Measurements from ENCODE around the gene ADAP1.

- TF ChIP-seq POLR2A (IDR thresholded peaks at IDR 0.05) = no peak
- TF ChIP-seq CTCF (IDR thresholded peaks at IDR 0.05) = no peak
Measured at GRCh38 chr7:970744-971143, 16.3 kb upstream of the ADAP1 start.
